ENCODE results near the gene RNGTT.

DNA sequence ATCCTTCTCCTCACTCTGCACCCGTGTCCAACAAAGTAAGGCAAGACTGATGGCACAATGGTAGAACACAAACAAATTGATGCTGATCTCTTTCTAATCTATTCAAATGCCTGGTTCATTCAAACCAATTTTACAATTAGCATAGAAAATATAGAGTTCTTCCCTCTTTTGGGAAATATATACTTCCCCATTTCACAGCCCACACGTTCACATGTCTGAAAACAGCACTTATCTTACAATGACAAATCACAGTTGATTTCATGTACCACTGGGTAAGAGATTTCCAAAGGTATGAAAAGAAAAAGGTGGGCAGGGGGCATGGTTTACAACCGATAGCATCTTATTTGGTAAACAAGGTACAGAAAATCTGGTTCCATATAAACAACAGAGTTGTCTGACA, 137.6 kb downstream of the RNGTT start:
- TF ChIP-seq FOXP2 (optimal IDR thresholded peaks at IDR 0.05; ENCODE audit: borderline replicate concordance, extremely low read depth, extremely low read length, insufficient read depth) (no peak), TAF1 (IDR thresholded peaks at IDR 0.05; ENCODE audit: borderline replicate concordance, insufficient read depth, low read length) (no peak), POLR2AphosphoS5 (IDR thresholded peaks at IDR 0.05; ENCODE audit: low read depth, low read length) (no peak)
- TF ChIP-seq, protein P1, sequence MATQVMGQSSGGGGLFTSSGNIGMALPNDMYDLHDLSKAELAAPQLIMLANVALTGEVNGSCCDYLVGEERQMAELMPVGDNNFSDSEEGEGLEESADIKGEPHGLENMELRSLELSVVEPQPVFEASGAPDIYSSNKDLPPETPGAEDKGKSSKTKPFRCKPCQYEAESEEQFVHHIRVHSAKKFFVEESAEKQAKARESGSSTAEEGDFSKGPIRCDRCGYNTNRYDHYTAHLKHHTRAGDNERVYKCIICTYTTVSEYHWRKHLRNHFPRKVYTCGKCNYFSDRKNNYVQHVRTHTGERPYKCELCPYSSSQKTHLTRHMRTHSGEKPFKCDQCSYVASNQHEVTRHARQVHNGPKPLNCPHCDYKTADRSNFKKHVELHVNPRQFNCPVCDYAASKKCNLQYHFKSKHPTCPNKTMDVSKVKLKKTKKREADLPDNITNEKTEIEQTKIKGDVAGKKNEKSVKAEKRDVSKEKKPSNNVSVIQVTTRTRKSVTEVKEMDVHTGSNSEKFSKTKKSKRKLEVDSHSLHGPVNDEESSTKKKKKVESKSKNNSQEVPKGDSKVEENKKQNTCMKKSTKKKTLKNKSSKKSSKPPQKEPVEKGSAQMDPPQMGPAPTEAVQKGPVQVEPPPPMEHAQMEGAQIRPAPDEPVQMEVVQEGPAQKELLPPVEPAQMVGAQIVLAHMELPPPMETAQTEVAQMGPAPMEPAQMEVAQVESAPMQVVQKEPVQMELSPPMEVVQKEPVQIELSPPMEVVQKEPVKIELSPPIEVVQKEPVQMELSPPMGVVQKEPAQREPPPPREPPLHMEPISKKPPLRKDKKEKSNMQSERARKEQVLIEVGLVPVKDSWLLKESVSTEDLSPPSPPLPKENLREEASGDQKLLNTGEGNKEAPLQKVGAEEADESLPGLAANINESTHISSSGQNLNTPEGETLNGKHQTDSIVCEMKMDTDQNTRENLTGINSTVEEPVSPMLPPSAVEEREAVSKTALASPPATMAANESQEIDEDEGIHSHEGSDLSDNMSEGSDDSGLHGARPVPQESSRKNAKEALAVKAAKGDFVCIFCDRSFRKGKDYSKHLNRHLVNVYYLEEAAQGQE (IDR thresholded peaks at IDR 0.05; ENCODE audit: insufficient read depth in 1 of 2, low read depth in 2 of 2, low read length in 2 of 2): no peak
